HG02981 (cell line): ENCODE data around the gene MKLN1.

Experiments
- ATAC-seq: cut with Tn5 transposase; IDR thresholded peaks from one replicate; pipeline ENCODE4 v1.9.1; 2021; ENCODE audit warnings: mild to moderate bottlenecking, moderate library complexity; ENCODE audit not compliant: unreplicated experiment

MKLN1 gene

GRCh38 chr7:131346885-131347592, 19.4 kb downstream of the MKLN1 start:
- ATAC-seq: no peak

- ATAC-seq: no peak
Measured at GRCh38 chr7:131352032-131352431, 24.4 kb downstream of the MKLN1 start.

- no peak for ATAC-seq
Measured at GRCh38 chr7:131354390-131354789, 26.7 kb downstream of the MKLN1 start.

DNA sequence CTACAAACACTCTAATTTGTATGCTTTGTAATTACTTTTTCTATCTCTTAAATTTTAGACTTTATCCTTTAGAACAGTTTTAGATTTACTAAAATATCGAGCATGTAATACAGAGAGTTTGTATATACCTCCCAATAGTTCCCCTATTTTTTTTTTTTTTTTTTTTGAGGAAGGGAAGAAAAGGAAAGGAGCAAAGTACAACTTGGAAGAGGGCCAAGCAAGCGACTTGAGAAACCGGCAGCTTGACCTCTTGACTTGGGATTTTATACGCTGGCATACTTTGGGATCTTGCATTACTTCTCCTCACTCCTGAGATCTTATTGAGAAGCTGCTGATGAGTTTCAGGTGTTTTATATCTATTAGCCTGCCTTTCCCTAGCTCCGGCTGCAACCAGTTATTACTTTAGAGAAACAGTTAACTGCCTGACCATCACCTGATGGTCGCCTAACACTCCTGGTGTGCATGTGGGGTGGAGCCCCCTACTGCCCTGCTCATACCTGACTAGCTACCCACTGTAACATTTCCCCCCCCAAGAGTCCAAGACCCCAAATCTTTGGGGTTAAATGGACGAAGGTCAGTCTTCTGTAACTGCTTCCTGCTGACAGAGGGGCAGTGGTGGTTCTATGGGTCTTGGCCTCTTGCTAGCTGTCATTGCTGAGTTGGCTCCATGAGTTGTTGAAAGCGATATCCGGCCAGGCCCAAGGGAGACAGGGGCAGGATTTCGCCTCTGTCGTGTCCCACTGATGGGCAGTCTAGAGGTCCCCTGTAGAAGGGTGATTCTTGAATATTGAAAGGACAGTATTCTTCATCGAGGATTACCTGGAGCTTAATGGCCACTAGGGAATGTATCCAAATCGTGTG, 28.5 kb downstream of the MKLN1 start:
- ATAC-seq: no peak

- no peak for ATAC-seq
Measured at GRCh38 chr7:131357282-131357880, 29.7 kb downstream of the MKLN1 start.

DNA sequence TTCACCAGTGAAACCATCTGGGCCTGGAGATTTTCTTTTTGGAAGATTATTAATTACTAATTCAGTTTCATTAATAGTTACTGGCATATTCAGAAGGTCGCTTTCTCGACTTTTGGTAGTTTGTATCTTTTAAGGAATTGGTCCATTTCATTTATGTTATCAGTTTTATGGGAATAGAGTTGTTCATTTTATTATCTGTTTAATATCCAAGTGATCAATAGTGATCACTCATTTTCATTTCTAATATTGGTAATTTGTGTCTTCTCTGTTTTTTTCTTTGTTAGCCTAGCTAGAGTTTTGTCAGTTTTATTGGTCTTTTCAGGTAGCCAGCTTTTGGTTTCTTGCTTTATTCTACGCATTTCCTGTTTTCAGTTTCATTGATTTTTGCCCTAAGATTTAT, 31.0 kb downstream of the MKLN1 start:
- ATAC-seq: no peak

DNA sequence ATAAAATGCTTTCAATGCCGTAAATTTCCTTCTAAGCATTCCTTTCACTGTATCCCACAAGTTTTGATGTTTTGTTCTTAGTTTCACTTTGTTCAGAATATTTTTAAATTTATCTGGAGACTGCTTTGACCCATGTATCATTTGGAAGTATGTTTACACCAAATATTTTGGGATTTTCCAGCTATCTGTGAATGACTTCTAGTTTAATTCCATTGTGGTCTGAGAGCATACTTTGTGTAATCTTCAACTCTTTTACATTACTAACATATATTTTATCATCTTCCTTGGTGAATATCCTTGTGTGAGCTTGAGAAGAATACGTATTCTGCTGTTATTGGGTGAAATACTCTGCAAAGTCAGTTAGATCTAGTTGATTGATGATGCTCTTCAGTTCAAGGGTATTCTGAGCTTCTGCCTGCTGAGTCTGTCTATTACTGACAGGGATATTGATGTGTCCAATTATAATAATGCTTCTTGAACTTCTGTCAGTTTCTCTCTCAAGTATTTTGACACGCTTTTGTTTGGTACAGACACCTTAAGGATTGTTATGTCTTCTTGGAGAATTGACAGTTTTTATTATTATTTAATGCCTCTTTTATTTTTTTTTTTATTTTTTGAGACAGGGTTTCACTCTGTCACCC, 31.6 kb downstream of the MKLN1 start:
- ATAC-seq: no peak

- no peak for ATAC-seq
Measured at GRCh38 chr7:131363719-131364118, 36.0 kb downstream of the MKLN1 start.

DNA sequence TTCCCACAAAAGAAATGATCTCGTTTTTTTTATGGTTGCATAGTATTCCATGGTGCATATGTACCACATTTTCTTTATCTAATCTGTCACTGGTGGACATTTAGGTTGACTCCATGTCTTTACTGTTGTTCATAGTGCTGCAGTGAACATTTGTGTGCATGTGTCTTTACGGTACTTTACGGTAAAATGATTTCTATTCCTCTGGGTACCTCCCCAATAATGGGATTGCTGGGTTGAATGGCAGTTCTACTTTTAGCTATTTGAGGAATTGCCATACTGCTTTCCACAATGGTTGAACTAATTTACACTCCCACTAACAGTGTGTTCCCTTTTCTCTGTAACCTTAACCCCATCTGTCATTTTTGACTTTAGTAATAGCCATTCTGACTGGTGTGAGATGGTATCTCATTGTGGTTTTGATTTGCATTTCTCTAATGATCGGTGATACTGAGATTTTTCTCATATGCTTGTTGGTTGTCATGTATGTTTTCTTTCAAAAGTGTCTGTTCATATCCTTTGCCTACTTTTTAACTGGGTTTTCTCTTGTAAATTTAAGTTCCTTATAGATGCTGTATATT, 37.2 kb downstream of the MKLN1 start:
- no peak for ATAC-seq

GRCh38 chr7:131365838-131366237, 38.2 kb downstream of the MKLN1 start:
- no peak for ATAC-seq

DNA sequence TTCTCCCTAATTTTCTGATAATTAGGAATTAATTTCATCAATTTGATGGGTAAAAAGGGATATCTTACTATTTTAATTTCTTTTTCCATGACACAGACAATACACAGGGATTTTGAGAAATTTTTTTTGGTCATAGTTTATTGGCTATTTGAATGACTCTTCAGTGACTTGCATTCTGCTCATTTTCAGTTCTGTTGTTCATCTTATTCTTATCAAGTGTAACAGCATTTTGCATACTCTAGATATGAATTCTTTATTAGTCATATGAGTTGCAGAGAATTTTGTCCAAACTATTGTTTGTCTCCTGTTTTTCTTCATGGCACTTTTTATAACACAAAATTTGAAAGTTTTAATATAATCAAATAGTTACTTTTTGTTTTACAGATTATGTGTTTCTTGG, 41.7 kb downstream of the MKLN1 start:
- ATAC-seq: no peak

GRCh38 chr7:131370523-131370968, 42.9 kb downstream of the MKLN1 start:
- peak; percentile 64 for ATAC-seq

DNA sequence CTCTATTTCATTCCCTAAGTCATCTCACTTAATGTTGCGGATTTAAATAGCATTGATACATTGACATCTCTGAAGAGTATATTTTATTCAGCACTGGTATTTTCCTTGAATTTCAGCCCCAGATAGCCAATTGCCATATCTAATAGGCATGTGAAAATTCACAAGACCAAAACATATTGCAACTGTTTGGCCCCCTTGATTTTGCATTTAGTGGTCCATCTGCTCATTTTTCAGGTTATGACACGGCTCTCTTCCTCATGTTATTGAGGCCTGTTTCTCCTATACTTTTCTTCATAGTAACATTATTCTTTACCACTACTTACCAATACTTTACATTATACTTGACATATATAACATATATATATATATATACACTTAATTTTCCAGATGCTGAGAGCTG, 43.7 kb downstream of the MKLN1 start:
- ATAC-seq: no peak

- no peak for ATAC-seq
Measured at GRCh38 chr7:131372554-131372953, 44.9 kb downstream of the MKLN1 start.

DNA sequence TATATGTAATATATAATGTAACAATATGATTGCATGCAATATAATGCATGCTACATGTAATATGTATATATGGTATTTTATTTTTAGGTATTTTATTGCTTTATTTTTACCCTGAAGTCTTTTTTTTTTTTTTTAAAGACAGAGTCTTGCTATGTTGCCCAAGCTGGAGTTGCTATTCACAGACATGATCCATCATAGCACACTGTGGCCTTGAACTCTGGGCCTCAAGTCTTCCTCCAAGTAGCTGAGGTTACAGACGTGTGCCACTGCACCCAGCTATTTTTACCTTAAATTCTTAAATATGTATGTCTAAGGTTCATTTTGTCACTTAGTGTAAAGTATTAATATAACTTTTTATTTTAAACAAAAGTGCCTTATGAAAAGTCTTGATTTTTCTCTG, 47.1 kb downstream of the MKLN1 start:
- ATAC-seq: no peak

- no peak for ATAC-seq
Measured at GRCh38 chr7:131381069-131381838, 53.6 kb downstream of the MKLN1 start.

GRCh38 chr7:131383417-131384285, 56.0 kb downstream of the MKLN1 start:
- ATAC-seq: no peak

DNA sequence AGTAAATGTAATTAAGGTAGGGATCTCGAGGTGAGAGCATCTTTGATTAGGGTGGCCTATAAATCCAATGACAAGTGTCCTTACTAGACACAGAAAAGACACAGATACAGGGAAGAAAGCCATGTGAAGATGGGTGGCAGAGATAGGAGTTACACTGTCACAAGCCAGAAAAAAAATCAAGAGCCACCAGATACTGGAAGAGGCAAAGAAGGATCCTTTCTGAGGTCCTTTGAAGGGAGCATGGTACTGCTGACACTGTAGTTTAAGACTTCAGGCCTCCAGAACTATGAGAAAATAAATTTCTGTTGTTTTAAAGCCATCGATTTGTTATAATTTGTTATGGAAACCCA, 56.6 kb downstream of the MKLN1 start:
- ATAC-seq: no peak

GRCh38 chr7:131385039-131385605, 57.4 kb downstream of the MKLN1 start:
- no peak for ATAC-seq
